ENCODE measurements around the gene MAGEB5.
"Not testable (repeated sequence)": the region's sequence is repeated elsewhere in the genome, so short reads cannot be mapped to it uniquely, and the experiment has no call there.

Gene MAGEB5

GRCh38 chrX:26215869-26216268, at the start of gene MAGEB5:
TSS of gene MAGEB5 (plus strand) at chrX:26216169. CDS start at chrX:26217302, 1,133 bp downstream.
- no peak for TF ChIP-seq FOXA1 (IDR thresholded peaks at IDR 0.05)
- TF ChIP-seq SP1 (IDR thresholded peaks at IDR 0.05): no peak
- TF ChIP-seq TARDBP (IDR thresholded peaks at IDR 0.05): no peak
- TF ChIP-seq NFRKB (IDR thresholded peaks at IDR 0.05): no peak
- ChIA-PET POLR2A (no interaction called here), CTCF (no interaction called here)
- no peak for DNase-seq (ENCODE audit: extremely low spot score)

- CTCF ChIA-PET: no interaction called here
- no peak for TF ChIP-seq HDGF (IDR thresholded peaks at IDR 0.05; ENCODE audit: borderline replicate concordance)
- no peak for TF ChIP-seq PKNOX1 (IDR thresholded peaks at IDR 0.05)
- TF ChIP-seq FOXK2 (IDR thresholded peaks at IDR 0.05): no peak
- TF ChIP-seq LEF1 (IDR thresholded peaks at IDR 0.05; ENCODE audit: borderline replicate concordance): no peak
- TF ChIP-seq ZNF384 (IDR thresholded peaks at IDR 0.05): no peak
- TF ChIP-seq FOXM1 (IDR thresholded peaks at IDR 0.05; ENCODE audit: borderline replicate concordance): no peak
- TF ChIP-seq SP1 (IDR thresholded peaks at IDR 0.05): no peak
- no peak for TF ChIP-seq SUZ12 (IDR thresholded peaks at IDR 0.05)
- no peak for TF ChIP-seq NFRKB (IDR thresholded peaks at IDR 0.05)
- no peak for TF ChIP-seq ELF4 (IDR thresholded peaks at IDR 0.05)
- TF ChIP-seq CTBP1 (IDR thresholded peaks at IDR 0.05; ENCODE audit: borderline replicate concordance): no peak
- no peak for TF ChIP-seq TARDBP (IDR thresholded peaks at IDR 0.05)
- POLR2A ChIA-PET: no interaction called here
- no peak for DNase-seq (ENCODE audit: extremely low spot score)
Observed at GRCh38 chrX:26192204-26192603, 23.8 kb upstream of the MAGEB5 start, which contains the start of gene MAGEB6. TSS of gene MAGEB6 (plus strand) at chrX:26192440. CDS start at chrX:26193847, 1,407 bp downstream.

GRCh38 chrX:26203561-26203960, 12.4 kb upstream of the MAGEB5 start:
- no peak for DNase-seq (ENCODE audit: extremely low spot score)
- ChIA-PET CTCF (no interaction called here), POLR2A (no interaction called here)
- no peak for TF ChIP-seq L3MBTL2 (conservative IDR thresholded peaks at IDR 0.05)
- no peak for TF ChIP-seq BHLHE40 (IDR thresholded peaks at IDR 0.05; ENCODE audit: borderline replicate concordance)
- TF ChIP-seq HDGF (IDR thresholded peaks at IDR 0.05; ENCODE audit: borderline replicate concordance): no peak
- TF ChIP-seq FOXM1 (IDR thresholded peaks at IDR 0.05; ENCODE audit: borderline replicate concordance): no peak
- no peak for TF ChIP-seq ZNF384 (IDR thresholded peaks at IDR 0.05)
- TF ChIP-seq SUZ12 (IDR thresholded peaks at IDR 0.05): no peak
- no peak for TF ChIP-seq NFRKB (IDR thresholded peaks at IDR 0.05)
- no peak for TF ChIP-seq FOXK2 (IDR thresholded peaks at IDR 0.05)
- TF ChIP-seq SP1 (IDR thresholded peaks at IDR 0.05): no peak
- no peak for TF ChIP-seq LEF1 (IDR thresholded peaks at IDR 0.05; ENCODE audit: borderline replicate concordance)
- TF ChIP-seq CTBP1 (IDR thresholded peaks at IDR 0.05; ENCODE audit: borderline replicate concordance): no peak
- TF ChIP-seq FOXA1 (IDR thresholded peaks at IDR 0.05): no peak
- no peak for TF ChIP-seq ELF4 (IDR thresholded peaks at IDR 0.05)
- no peak for TF ChIP-seq TARDBP (IDR thresholded peaks at IDR 0.05)
- TF ChIP-seq PKNOX1 (IDR thresholded peaks at IDR 0.05): no peak
- no peak for TF ChIP-seq ARNT (IDR thresholded peaks at IDR 0.05)

- POLR2A ChIA-PET; DNase-seq (ENCODE audit: extremely low spot score); CTCF ChIA-PET: not testable (repeated sequence)
Observed at GRCh38 chrX:26204717-26205116, 11.3 kb upstream of the MAGEB5 start.

- no peak for TF ChIP-seq TARDBP (IDR thresholded peaks at IDR 0.05)
- TF ChIP-seq ARNT (IDR thresholded peaks at IDR 0.05): no peak
- TF ChIP-seq NFRKB (IDR thresholded peaks at IDR 0.05): no peak
- TF ChIP-seq SP1 (IDR thresholded peaks at IDR 0.05): no peak
- no peak for TF ChIP-seq ZNF384 (IDR thresholded peaks at IDR 0.05)
- no peak for TF ChIP-seq PKNOX1 (IDR thresholded peaks at IDR 0.05)
- no peak for TF ChIP-seq CTBP1 (IDR thresholded peaks at IDR 0.05; ENCODE audit: borderline replicate concordance)
- no peak for TF ChIP-seq BHLHE40 (IDR thresholded peaks at IDR 0.05; ENCODE audit: borderline replicate concordance)
- TF ChIP-seq ELF4 (IDR thresholded peaks at IDR 0.05): no peak
- no peak for TF ChIP-seq HDGF (IDR thresholded peaks at IDR 0.05; ENCODE audit: borderline replicate concordance)
- no peak for TF ChIP-seq FOXA1 (IDR thresholded peaks at IDR 0.05)
- no peak for TF ChIP-seq SUZ12 (IDR thresholded peaks at IDR 0.05)
- no peak for TF ChIP-seq L3MBTL2 (conservative IDR thresholded peaks at IDR 0.05)
- no peak for TF ChIP-seq LEF1 (IDR thresholded peaks at IDR 0.05; ENCODE audit: borderline replicate concordance)
- ChIA-PET POLR2A (no interaction called here), CTCF (no interaction called here)
- no peak for DNase-seq (ENCODE audit: extremely low spot score)
Observed at GRCh38 chrX:26208012-26208411, 8.0 kb upstream of the MAGEB5 start.

GRCh38 chrX:26219351-26219750, 3.4 kb downstream of the MAGEB5 start:
- no peak for DNase-seq (ENCODE audit: extremely low spot score)
- CTCF ChIA-PET: no interaction called here
- POLR2A ChIA-PET: no interaction called here
- TF ChIP-seq CTBP1 (IDR thresholded peaks at IDR 0.05; ENCODE audit: borderline replicate concordance) (no peak), TARDBP (IDR thresholded peaks at IDR 0.05) (no peak)

GRCh38 chrX:26234177-26234576, 18.2 kb downstream of the MAGEB5 start:
- TF ChIP-seq ELF4 (IDR thresholded peaks at IDR 0.05) (no peak), FOXM1 (IDR thresholded peaks at IDR 0.05; ENCODE audit: borderline replicate concordance) (no peak), ZNF384 (IDR thresholded peaks at IDR 0.05) (no peak), HDGF (IDR thresholded peaks at IDR 0.05; ENCODE audit: borderline replicate concordance) (no peak), FOXA1 (IDR thresholded peaks at IDR 0.05) (no peak), LEF1 (IDR thresholded peaks at IDR 0.05; ENCODE audit: borderline replicate concordance) (no peak), NFRKB (IDR thresholded peaks at IDR 0.05) (no peak)
- ChIA-PET POLR2A (no interaction called here), CTCF (no interaction called here)
- DNase-seq (ENCODE audit: extremely low spot score): no peak

Measured in HEK293T (cell line).